ENCODE measurements around the gene CELF4.

CELF4 gene

DNA sequence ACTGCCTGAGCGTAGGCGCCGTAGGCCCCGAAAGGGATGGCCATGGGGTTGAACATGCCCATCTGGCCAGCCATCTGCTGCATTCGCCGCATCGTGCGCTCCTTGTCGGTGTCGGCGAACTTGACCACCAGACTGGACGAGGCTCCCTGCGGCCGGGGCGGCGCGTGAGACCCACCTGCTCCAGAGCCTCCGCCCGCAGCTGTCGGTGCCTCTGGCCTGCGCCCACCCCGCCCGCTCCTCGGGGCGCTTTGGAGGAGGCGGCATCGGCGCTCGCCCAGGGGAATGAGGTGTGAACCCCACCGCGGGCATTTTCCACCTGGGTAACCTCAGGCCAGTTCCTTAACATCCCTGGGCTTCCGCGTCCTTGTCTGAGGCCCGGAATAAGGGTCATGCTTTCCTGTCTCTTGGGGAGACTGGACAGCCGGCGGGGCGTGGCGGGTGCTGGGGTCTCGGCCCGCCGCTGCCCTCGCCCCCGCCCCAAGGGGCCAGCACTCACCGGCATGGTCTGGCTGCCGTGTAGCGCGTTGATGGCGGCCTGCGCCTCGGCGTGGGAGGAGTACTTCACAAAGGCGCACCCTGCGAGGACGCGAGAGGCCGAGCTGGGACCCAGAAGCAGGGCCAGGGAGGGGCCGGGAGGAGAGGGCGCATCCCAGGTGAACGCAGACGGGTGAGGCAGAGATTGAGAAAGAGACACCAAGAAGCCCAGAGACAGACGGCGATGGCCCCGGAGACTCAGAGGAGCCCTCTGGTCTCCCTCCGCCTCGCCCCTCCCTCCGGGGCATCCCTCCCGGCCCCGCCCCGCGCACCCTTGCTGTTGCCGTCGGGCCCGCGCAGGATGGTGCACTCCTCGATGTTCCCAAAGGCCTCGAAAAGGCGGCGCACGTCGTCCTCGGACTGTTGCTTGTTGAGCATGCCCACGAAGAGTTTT lies 291.0 kb downstream of the CELF4 start:
- TF ChIP-seq, protein P1, sequence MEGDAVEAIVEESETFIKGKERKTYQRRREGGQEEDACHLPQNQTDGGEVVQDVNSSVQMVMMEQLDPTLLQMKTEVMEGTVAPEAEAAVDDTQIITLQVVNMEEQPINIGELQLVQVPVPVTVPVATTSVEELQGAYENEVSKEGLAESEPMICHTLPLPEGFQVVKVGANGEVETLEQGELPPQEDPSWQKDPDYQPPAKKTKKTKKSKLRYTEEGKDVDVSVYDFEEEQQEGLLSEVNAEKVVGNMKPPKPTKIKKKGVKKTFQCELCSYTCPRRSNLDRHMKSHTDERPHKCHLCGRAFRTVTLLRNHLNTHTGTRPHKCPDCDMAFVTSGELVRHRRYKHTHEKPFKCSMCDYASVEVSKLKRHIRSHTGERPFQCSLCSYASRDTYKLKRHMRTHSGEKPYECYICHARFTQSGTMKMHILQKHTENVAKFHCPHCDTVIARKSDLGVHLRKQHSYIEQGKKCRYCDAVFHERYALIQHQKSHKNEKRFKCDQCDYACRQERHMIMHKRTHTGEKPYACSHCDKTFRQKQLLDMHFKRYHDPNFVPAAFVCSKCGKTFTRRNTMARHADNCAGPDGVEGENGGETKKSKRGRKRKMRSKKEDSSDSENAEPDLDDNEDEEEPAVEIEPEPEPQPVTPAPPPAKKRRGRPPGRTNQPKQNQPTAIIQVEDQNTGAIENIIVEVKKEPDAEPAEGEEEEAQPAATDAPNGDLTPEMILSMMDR (conservative IDR thresholded peaks at IDR 0.05) = no peak
- no peak for TF ChIP-seq ZFX (IDR thresholded peaks at IDR 0.05)
- H3K27ac ChIP-seq = no peak overlapping the region

DNA sequence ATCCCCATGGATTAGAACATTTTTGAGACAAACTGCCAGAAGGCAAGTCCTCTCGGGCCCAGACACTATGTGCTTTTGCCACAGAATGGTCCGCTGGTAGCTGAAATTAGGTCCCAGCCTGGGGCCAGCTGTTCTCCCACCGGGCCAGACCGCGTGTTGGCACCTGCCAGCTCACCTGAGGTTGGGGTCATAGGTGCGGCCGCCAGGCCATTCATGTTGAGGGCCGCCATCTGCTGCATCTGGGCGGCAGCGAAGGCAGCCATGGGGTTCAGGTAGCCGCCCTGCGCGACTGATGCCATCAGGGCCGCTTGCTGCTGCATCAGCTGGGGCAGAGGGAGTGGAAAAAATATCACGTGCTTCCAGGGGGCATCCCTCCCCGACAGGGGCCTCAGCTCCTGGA lies 292.8 kb downstream of the CELF4 start:
- no peak overlapping the region for H3K27ac ChIP-seq
- TF ChIP-seq ZFX (IDR thresholded peaks at IDR 0.05) = no peak
- TF ChIP-seq, protein P1 (conservative IDR thresholded peaks at IDR 0.05) = no peak

DNA sequence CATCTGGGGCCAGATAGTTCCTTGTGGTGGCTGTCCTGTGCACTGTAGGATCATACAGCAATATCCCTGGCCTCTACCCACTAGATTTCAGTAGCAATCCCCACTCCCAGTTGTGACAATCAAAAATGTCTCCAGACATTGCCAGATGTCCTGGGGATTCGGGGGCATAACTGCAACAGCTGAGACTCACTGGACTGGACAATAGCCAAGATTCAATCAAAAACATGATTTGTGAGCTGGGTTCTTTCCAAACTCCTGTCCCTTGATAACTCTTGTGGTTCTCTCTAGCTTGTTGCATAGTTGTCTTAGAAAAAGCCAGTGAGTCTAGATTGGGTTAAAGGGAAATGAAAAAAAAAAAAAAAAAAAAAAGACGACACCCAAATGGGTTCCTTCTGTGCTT lies 293.4 kb downstream of the CELF4 start:
- no peak overlapping the region for H3K27ac ChIP-seq
- no peak for TF ChIP-seq ZFX (IDR thresholded peaks at IDR 0.05)
- TF ChIP-seq, protein P1 (conservative IDR thresholded peaks at IDR 0.05) = no peak

DNA sequence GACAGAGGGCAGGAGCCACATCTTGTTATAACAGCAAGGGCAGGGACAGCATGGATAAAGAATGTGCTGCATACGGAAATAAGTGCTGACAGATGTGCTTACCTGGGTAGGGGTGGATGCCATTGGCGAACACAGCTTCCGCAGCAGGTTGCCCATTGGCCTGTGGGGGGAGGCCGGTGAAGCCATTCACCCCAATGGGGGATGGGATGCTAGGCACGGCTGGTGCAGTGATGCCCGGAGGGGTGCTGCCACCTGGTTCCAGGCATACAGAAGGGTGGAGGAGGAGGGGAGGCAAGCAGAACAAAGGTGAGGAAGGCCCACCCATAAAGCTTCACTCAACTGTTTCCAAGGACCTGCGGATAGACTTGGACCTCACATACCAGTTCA lies 294.9 kb downstream of the CELF4 start:
- TF ChIP-seq ZFX (IDR thresholded peaks at IDR 0.05) = no peak
- TF ChIP-seq, protein P1 (conservative IDR thresholded peaks at IDR 0.05) = no peak

DNA sequence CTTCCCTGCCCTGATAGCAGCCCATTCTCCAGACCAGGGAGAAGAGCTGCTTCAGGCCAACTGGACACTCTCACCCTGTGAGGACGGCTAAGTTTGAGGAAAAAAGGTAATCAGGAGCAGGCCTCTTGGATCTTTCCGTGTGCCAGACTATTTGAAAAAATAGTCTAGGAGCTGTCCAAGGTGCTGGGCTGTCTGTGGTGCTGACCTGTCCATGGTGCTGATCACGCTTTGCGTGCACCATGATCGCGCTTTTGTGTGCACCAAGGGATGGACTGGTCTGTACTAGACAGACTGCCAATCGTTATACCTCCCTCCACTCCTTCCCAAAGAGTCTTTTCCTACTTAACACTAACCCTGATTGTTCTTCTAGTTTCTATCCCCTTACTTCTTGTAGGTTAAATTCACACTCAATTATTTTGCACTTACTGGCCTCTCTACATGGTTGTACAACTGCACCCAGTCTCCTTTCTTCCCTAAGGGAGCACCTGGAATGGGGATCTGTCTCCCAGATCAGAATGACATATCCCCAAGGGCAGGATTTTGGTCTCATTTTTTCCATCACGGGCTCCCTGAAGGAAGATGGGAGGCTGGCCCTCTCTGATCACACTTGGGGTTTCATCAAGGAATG lies 295.4 kb downstream of the CELF4 start:
- H3K27ac ChIP-seq = no peak overlapping the region
- no peak for TF ChIP-seq ZFX (IDR thresholded peaks at IDR 0.05)
- TF ChIP-seq, protein P1 (conservative IDR thresholded peaks at IDR 0.05) = no peak

More for the DNA sequence above, 294.9 kb downstream of the CELF4 start:
- H3K27ac ChIP-seq = no peak overlapping the region

DNA sequence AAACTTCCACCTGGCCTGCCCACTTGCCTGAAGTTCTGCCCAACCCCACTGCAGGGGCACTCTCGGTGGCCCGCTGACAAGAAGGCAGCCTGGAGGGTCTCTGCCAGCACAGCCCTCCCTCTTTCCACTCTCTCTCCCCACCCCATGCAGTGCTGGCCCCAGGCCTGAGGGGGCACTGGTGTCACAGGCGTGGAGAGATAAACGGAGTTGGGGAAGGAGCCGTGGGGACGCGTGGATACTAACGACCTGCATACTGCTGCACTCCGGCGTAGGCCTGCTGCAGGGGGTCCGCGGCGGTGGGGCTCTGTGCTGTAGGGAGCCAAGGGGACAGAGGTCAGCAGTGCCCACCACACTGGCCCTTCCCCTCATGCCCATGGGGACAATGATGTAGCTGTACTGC lies 299.3 kb downstream of the CELF4 start:
- TF ChIP-seq, protein P1 (conservative IDR thresholded peaks at IDR 0.05) = no peak; the same call in 1 of the 2 replicates
- TF ChIP-seq ZFX (IDR thresholded peaks at IDR 0.05) = no peak
- no peak overlapping the region for H3K27ac ChIP-seq

DNA sequence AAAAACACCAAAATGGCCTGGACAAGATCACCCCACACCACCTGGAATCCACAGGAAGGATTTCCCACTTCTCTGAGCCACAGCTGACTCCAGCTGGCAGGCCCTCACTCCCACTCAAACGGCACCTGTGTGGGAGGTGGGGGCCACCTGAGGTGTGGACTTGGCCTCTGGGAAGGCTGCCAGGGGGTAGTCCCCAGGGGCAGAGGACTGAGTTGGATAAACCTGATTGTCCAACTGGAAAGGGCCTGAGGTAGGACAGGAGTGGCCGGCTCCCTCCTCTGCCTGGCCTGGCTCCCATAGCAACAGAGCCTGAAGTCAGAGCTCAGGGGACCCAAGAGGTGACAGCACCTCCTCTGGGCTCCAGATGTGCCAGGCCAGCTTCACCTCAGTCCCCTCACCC lies 300.2 kb downstream of the CELF4 start:
- TF ChIP-seq ZFX (IDR thresholded peaks at IDR 0.05) = no peak
- TF ChIP-seq, protein P1 (conservative IDR thresholded peaks at IDR 0.05) = no peak
- H3K27ac ChIP-seq = no peak overlapping the region

All from C4-2B (cell line).